Activated CD4-positive, alpha-beta T cell treated with anti-CD3 and anti-CD28 coated beads, Interleukin-10, Interleukin-2, amounts not matched to agents 100 ng/mL and 50 ng/mL, durations not matched to agents 16 hours and 8 hours (primary cell): ENCODE data around the gene EDC4.
A peak's percentile ranks its signal among the peaks of the same experiment; 100 is the strongest.
"Not testable (repeated sequence)": the region's sequence is repeated elsewhere in the genome, so short reads cannot be mapped to it uniquely, and the experiment has no call there.

Source experiments
- DNase-seq: peaks from one replicate; pipeline ENCODE4 v3.0.0-alpha.2; 2020

The EDC4 gene

DNA sequence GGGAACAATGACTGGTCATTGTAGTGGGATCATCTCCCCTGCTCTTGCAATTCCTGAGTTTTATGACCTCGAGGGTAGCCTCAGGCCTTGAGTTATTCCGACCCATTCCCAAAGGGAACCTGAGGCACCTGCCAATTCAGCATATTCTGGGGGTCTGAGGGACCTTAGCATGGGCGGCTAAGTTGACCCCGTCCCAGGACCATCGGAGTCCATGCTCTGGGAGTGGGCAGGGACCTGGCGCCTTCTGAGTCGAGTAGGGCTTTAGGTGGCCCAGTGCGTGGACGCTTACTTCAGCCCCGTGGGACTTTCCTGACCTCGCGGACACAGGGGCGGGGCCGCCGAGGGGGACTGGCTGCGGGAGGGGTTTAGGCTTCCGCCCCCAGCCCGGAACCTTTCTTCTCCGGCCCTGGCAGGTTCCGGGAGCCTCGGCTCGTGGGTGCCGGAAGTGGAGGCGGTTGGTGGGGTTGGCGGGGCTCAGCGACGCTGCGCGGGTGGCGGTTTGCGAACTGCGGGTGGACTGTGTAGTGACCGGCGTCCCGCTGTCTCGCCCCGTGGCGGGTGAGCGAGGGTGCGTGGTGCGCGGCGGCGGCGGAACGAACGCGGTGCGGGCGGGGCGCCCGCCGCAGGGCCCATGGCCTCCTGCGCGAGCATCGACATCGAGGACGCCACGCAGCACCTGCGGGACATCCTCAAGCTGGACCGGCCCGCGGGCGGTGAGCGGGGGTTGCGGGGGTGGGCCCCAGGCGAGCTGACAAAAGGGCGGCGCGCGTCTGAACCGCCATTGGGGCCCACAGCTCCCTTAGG lies at the start of gene EDC4:
TSS of gene EDC4 (plus strand) at position 422 of the 804 bp plus-strand sequence. CDS start at position 632, 210 bp downstream.
- DNase-seq, result peak; percentile 92

- no peak for DNase-seq
Observed at GRCh38 chr16:67825119-67825518, 47.7 kb upstream of the EDC4 start.

- DNase-seq, result no peak
Observed at GRCh38 chr16:67825906-67826305, 46.9 kb upstream of the EDC4 start.

GRCh38 chr16:67828651-67829050 lies 44.2 kb upstream of the EDC4 start:
- DNase-seq, result no peak

GRCh38 chr16:67833030-67833414 lies 39.8 kb upstream of the EDC4 start:
- no peak for DNase-seq

DNA sequence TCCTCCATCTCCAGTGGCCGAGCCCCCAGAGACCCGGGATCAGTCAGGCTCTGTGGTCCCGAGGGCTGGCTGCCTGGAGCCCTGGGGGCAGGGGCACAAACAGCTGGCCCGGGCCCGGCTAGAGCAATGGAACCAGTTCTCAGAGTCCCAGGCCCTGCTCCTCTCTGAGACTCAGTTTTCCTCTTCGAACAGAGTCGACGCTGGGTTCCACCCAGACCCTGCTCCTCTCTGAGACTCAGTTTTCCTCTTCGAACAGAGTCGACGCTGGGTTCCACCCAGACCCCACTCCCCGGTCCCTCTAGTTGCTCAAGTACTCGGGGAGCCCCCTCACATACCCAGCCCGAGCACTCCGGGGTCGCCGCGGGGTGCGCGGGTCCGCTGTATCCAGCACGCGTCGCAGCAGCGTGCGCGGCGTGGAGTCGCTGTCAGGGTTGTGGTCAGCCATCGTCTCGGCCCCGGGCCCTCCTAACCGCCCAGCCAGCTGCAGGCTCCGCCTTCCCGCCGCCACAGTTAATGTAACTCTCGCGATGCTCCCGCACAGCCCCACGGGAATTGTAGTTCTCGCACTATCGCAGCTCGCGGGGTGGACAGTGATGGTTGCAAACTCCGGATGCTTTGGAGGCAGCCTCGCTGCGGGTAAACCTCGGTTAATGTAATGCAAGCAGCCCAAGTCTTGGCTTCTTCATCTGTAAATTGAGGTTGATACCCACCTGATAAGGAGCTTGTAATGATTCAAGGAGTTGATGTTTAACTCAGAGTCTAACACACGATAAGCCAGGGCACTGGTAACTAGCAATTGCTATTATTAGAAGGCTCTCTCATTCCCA lies 39.2 kb upstream of the EDC4 start:
- peak; percentile 96 for DNase-seq

DNA sequence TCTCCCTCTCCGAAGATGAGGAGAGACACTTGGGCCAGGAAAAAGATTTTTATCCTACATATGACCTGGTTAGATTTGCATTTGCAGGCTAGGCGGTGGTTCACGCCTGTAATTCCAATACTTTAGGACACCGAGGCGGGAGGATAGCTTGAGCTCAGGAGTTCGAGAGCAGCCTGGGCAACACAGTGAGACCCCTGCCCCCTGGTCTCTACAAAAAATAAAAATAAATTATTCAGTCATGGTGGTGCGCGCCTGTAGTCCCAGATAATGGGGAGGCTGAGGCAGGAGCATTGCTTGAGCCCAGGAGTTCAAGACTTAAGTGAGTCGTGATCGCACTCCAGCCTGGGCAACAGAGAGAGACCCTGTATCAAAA lies 38.6 kb upstream of the EDC4 start:
- DNase-seq, result no peak

DNA sequence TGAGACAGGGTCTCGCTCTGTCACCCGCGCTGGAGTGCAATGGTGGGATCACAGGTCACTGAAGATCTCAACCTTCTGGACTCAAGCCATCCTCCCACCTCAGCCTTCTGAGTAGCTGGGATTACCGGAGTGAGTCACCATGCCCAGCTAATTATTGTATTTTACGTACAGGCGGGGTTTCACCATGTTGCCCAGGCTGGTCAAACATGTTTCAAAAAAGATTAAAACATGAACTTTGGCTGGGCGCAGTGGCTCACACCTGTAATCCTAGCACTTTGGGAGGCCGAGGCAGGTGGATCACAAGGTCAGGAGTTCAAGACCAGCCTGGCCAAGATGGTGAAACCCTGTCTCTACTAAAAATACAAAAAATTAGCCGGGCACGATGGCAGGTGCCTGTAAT lies 35.7 kb upstream of the EDC4 start:
- not testable (repeated sequence) for DNase-seq

GRCh38 chr16:67837811-67838210 lies 35.0 kb upstream of the EDC4 start:
- no peak for DNase-seq

DNA sequence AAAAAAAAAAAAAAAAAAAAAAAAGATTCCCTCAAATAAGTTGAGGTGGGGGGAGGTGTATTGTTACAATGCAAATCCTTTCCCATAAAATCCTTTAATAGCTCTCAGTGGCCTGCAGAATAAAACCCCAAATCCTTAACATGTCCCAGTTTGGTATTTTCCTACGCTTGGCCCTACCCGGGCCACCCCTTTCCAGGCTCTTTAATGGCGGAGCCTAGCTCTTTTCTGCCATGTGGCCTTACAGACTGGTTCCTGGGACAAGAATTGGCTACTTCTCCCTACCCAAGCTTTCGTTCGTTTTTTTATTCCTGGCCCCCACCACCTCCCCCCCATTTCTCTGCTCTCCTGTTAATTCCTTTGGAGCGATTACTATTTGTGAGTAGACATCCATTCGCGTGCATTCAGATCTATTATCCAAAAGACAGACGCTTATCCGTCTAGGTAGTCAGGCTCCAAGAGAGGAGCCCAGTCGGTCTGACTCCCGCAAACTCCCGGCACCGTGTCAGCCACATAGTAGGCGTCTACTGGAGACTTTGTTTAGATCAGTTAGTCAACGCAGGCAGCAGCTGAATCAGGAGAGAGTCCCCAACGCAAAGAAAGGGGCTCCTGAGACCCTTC lies 31.5 kb upstream of the EDC4 start:
- no peak for DNase-seq

- DNase-seq, result peak; percentile 97
Observed at GRCh38 chr16:67841816-67842508, 30.9 kb upstream of the EDC4 start, which contains the start of gene THAP11. TSS of gene THAP11 (plus strand) at chr16:67842320. CDS start at chr16:67842555, 235 bp downstream.

DNA sequence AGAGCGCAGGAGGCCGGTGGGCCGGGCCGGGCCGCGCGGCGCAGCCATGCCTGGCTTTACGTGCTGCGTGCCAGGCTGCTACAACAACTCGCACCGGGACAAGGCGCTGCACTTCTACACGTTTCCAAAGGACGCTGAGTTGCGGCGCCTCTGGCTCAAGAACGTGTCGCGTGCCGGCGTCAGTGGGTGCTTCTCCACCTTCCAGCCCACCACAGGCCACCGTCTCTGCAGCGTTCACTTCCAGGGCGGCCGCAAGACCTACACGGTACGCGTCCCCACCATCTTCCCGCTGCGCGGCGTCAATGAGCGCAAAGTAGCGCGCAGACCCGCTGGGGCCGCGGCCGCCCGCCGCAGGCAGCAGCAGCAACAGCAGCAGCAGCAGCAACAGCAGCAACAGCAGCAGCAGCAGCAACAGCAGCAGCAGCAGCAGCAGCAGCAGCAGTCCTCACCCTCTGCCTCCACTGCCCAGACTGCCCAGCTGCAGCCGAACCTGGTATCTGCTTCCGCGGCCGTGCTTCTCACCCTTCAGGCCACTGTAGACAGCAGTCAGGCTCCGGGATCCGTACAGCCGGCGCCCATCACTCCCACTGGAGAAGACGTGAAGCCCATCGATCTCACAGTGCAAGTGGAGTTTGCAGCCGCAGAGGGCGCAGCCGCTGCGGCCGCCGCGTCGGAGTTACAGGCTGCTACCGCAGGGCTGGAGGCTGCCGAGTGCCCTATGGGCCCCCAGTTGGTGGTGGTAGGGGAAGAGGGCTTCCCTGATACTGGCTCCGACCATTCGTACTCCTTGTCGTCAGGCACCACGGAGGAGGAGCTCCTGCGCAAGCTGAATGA lies 30.1 kb upstream of the EDC4 start:
- DNase-seq, result peak; percentile 72

DNA sequence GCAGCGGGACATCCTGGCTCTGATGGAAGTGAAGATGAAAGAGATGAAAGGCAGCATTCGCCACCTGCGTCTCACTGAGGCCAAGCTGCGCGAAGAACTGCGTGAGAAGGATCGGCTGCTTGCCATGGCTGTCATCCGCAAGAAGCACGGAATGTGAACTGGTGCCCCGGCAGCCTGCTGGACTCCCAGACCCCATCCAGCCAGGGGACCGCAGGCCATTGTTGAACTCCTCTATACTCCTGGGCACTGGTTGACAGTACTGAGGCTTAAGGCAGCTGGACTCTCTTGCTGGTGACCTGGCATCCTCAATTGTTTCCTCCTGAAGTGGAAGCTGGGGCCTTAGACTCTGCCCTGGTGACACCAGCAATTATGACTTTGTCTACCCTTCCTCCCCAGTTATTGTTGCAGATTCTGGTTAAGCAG lies 29.5 kb upstream of the EDC4 start:
- no peak for DNase-seq

DNA sequence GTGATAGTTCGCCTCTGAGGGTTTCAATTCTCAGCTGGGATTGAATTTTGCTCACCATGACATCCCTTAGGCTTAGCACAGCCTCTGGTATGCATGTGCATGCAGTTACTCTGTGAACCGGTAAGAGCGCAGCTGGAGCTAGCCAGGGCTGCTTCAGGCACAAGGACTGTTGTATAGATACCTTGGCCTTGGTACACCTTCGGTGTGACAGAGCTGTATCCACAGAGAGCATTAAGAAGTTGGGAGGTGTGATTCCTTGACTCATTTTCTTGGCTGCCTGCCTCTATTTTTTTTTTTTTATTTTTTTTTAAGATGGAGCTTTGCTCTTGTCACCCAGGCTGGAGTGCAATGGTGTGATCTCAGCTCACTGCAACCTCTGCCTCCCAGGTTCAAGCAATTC lies 28.4 kb upstream of the EDC4 start:
- no peak for DNase-seq

GRCh38 chr16:67845291-67846062 lies 27.4 kb upstream of the EDC4 start:
- DNase-seq, result peak; percentile 10

DNA sequence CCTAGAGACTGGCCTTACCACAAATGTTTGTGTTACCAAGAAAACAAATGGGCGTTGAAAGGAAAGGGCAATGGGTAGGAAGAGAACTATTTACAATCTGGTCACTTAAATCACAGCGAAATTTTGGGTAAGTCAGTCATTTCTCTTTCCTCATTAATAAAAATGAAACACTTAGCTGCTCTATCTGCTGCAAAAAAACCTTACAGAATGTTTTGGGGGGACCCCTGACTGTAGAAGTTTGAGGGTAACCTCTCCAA lies 26.9 kb upstream of the EDC4 start:
- peak; percentile 26 for DNase-seq

DNA sequence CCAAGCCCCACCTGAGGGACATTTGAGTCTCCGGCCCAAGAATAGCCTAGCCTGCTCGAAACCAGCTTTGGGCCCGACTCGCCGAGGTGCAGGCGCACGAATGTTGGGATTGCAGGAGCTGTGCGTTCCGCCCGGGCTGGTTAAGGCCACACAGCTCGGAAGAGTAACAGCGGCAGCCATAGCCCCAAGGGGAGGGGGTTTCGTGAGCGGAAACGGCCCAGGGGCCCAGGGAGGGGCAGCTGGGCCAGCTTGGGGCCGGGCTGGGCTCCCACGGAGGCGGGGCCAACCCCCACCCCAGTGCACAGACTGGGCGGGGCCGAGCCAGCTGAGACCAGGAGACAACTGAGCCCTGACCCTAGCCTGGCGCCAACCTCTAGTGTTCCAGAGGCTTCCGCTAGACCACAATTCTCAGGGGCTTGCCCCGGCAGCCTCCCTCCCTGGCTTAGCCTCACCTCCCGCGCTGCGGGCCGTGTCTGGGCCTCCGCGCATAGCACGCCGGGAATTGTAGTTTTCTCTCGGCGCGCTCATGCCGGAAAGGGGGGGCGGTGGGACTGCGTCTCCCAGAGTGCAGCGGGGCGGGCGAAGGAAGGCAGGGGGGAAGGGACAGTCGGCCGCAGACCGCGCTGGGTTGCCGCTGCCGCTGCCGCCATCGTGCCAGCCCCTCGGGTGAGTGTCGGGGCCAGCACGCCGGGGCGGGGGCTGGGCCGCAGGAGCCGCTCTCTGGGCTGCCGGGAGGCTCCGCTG lies 26.4 kb upstream of the EDC4 start, which contains the start of gene NUTF2:
TSS of gene NUTF2 (plus strand) at position 614 of the 744 bp plus-strand sequence. CDS start 18,198 bp downstream, outside the sequence.
- peak; percentile 98 for DNase-seq

DNA sequence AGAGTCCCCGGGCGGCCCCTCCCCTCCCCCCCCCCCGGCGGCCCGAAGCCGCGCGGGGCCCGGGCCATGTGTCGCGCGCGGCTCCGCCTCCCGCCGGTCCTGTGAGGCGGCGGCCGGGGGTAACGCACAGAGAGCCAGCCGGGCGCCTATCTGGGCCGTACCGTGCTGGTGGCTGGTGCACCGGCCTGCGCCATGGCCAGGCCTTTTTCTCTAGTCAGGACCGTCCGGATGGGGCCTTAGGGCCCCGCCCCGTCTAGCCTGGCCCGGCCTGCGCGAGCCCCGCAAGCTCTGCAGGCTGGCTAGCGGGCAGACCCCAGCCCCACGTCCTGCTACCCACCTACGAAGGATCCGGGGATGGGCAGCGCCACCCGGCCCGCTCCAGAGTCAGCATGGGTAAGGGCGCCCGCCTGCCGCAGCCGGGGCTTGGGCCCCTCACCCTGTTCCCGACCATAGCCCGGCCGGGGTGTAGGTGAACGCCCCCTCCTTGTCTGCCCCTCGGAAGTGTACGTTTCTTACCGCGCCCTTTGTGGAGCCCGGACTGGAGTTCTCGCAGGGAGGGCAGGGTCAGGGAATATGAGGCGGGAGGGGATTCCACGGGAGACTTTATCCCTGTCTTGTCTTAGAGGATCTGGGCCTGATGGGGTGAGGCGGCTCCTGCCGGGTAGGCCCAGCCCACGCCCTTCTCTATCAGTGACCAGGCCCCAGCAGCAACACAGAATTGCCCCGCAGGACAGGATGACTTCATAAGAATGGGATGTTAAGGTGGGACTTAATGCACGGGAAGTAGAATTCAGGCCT lies 25.6 kb upstream of the EDC4 start, which contains the start of gene CENPT:
TSS of gene CENPT (minus strand) at position 630 of the 798 bp plus-strand sequence. CDS start 13,834 bp downstream, outside the sequence.
- peak; percentile 18 for DNase-seq

DNA sequence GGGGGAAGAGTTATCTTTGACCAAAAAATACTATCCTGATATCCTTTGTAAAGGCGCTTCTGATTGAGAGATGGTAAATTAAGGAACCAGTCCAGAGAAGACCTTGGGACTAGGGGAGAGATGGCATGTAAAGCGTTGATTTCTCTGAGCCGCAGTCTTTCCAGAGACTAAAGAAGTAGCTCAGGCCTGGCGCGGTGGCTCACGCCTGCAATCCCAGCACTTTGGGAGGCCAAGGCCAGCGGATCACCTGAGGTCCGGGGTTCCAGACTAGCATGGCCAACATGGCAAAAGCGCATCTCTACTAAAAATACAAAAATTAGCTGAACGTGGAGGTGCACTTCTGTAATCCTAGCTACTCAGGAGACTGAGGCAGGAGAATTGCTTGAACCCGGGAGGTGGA lies 24.7 kb upstream of the EDC4 start:
- DNase-seq, result no peak
